Activated T-helper 2 cell treated with anti-CD3 and anti-CD28 coated beads, Interferon-gamma antibody, Interleukin-2, Interleukin-4, amounts not matched to agents 10 μg/mL and 5 μg/mL and 100 μg/mL, durations not matched to agents 14 hours and 24 hours and 36 hours (primary cell): Measurements from ENCODE around the gene MYEF2. TPM values are rescaled to one million over a fixed set of nuclear protein-coding genes. Genes with fewer than 3 reads are reported as not detected.

ENCODE experiments used
- total RNA-seq: library from RNA; stranded (reverse); gene quantifications from 2 replicates; pipeline ENCODE4 v1.2.3, GENCODE V29; 2022

Gene MYEF2
- total RNA-seq, 1 donor from 2014 or later, result 36.3 TPM

Other genes starting within 250 kb of the MYEF2 start
- not detected in 2 replicates for gene SLC24A5, start 57.3 kb downstream of the MYEF2 start, total RNA-seq
- 0.05 TPM in 1 of 2 replicates, not detected in the other for gene CTXN2, start 13.4 kb upstream of the MYEF2 start, total RNA-seq
- not detected in 2 replicates for gene SLC12A1, start 28.0 kb upstream of the MYEF2 start, total RNA-seq
- gene DUT, start 153.1 kb upstream of the MYEF2 start, total RNA-seq, result 204 and 212 TPM in 2 replicates